ENCODE measurements around the gene USP47.

- no peak for TF ChIP-seq CTCF (IDR thresholded peaks at IDR 0.05)
- no peak for TF ChIP-seq POLR2A (IDR thresholded peaks at IDR 0.05)
Observed at GRCh38 chr11:11839718-11840117, 2.1 kb upstream of the USP47 start.

Data from esophagus squamous epithelium (tissue), 4 donors.